ENCODE measurements around the gene TUBGCP2. TPM values are rescaled to one million over a fixed set of nuclear protein-coding genes. Genes with fewer than 3 reads are reported as not detected.
A peak's percentile ranks its signal among the peaks of the same experiment; 100 is the strongest.

The TUBGCP2 gene
- total RNA-seq, 2 donors from 2014 or later, result 47.8 to 55.8 TPM

- Mint-ChIP-seq H3K36me3 (ENCODE audit: low read depth) (no peaks in the 10 kb centered on the region), H3K4me3 (no peak overlapping the region), H3K27ac (no peak overlapping the region), H3K9me3 (no peaks in the 10 kb centered on the region), H3K4me1 (peaks cover 6% of the 10 kb centered on the region), H3K27me3 (peaks cover 19% of the 10 kb centered on the region)
- ATAC-seq (replicated peaks), result no peak
Measured at GRCh38 chr10:133349160-133349568, 40.5 kb upstream of the TUBGCP2 start.

GRCh38 chr10:133347710-133348517 is 39.2 kb upstream of the TUBGCP2 start:
- no peak overlapping the region for H3K4me3 Mint-ChIP-seq
- ATAC-seq (replicated peaks), result no peak
- H3K9me3 Mint-ChIP-seq, result no peaks in the 10 kb centered on the region
- H3K4me1 Mint-ChIP-seq, result peaks cover 6% of the 10 kb centered on the region
- no peak overlapping the region for H3K27ac Mint-ChIP-seq
- peaks cover 20% of the 10 kb centered on the region for H3K27me3 Mint-ChIP-seq
- no peaks in the 10 kb centered on the region for H3K36me3 Mint-ChIP-seq (ENCODE audit: low read depth)

- peaks cover 6% of the 10 kb centered on the region for H3K4me1 Mint-ChIP-seq
- no peaks in the 10 kb centered on the region for H3K36me3 Mint-ChIP-seq (ENCODE audit: low read depth)
- H3K27me3 Mint-ChIP-seq, result peaks cover 23% of the 10 kb centered on the region
- H3K4me3 Mint-ChIP-seq, result no peak overlapping the region
- no peak for ATAC-seq (replicated peaks)
- no peak overlapping the region for H3K27ac Mint-ChIP-seq
- H3K9me3 Mint-ChIP-seq, result no peaks in the 10 kb centered on the region
Measured at GRCh38 chr10:133346413-133346812, 37.7 kb upstream of the TUBGCP2 start.

GRCh38 chr10:133344236-133344635 is 35.6 kb upstream of the TUBGCP2 start:
- no peak for ATAC-seq (replicated peaks)
- Mint-ChIP-seq H3K4me3 (no peak overlapping the region), H3K36me3 (ENCODE audit: low read depth) (no peaks in the 10 kb centered on the region), H3K9me3 (no peaks in the 10 kb centered on the region), H3K27ac (no peak overlapping the region), H3K4me1 (peaks cover 4% of the 10 kb centered on the region), H3K27me3 (peaks cover 22% of the 10 kb centered on the region)

- Mint-ChIP-seq H3K4me3 (no peak overlapping the region), H3K36me3 (ENCODE audit: low read depth) (no peaks in the 10 kb centered on the region), H3K27ac (no peak overlapping the region), H3K4me1 (no peaks in the 10 kb centered on the region), H3K9me3 (no peaks in the 10 kb centered on the region), H3K27me3 (peaks cover 17% of the 10 kb centered on the region)
- ATAC-seq (replicated peaks), result no peak
Measured at GRCh38 chr10:133343558-133343957, 34.9 kb upstream of the TUBGCP2 start.

GRCh38 chr10:133342942-133343341 is 34.3 kb upstream of the TUBGCP2 start:
- Mint-ChIP-seq H3K27me3 (peaks cover 17% of the 10 kb centered on the region), H3K9me3 (no peaks in the 10 kb centered on the region), H3K4me1 (no peaks in the 10 kb centered on the region), H3K36me3 (ENCODE audit: low read depth) (no peaks in the 10 kb centered on the region), H3K27ac (no peak overlapping the region), H3K4me3 (no peak overlapping the region)
- no peak for ATAC-seq (replicated peaks)

- H3K9me3 Mint-ChIP-seq, result no peaks in the 10 kb centered on the region
- H3K36me3 Mint-ChIP-seq (ENCODE audit: low read depth), result no peaks in the 10 kb centered on the region
- H3K27ac Mint-ChIP-seq, result no peak overlapping the region
- no peak for ATAC-seq (replicated peaks)
- no peak overlapping the region for H3K4me3 Mint-ChIP-seq
- H3K27me3 Mint-ChIP-seq, result peaks cover 17% of the 10 kb centered on the region
- no peaks in the 10 kb centered on the region for H3K4me1 Mint-ChIP-seq
Measured at GRCh38 chr10:133341983-133342382, 33.3 kb upstream of the TUBGCP2 start.

- no peak overlapping the region for H3K4me3 Mint-ChIP-seq
- no peak overlapping the region for H3K27ac Mint-ChIP-seq
- no peaks in the 10 kb centered on the region for H3K9me3 Mint-ChIP-seq
- no peak for ATAC-seq (replicated peaks)
- H3K27me3 Mint-ChIP-seq, result peaks cover 8% of the 10 kb centered on the region
- no peaks in the 10 kb centered on the region for H3K4me1 Mint-ChIP-seq
- H3K36me3 Mint-ChIP-seq (ENCODE audit: low read depth), result no peaks in the 10 kb centered on the region
Measured at GRCh38 chr10:133339708-133340380, 31.2 kb upstream of the TUBGCP2 start.

- H3K9me3 Mint-ChIP-seq, result no peaks in the 10 kb centered on the region
- H3K27me3 Mint-ChIP-seq, result peaks cover 3% of the 10 kb centered on the region
- H3K36me3 Mint-ChIP-seq (ENCODE audit: low read depth), result no peaks in the 10 kb centered on the region
- H3K27ac Mint-ChIP-seq, result no peak overlapping the region
- H3K4me1 Mint-ChIP-seq, result no peaks in the 10 kb centered on the region
- no peak overlapping the region for H3K4me3 Mint-ChIP-seq
- no peak for ATAC-seq (replicated peaks)
Measured at GRCh38 chr10:133338080-133339071, 29.7 kb upstream of the TUBGCP2 start.

GRCh38 chr10:133337370-133337725 is 28.7 kb upstream of the TUBGCP2 start:
- no peak for ATAC-seq (replicated peaks)
- Mint-ChIP-seq H3K9me3 (no peaks in the 10 kb centered on the region), H3K36me3 (ENCODE audit: low read depth) (no peaks in the 10 kb centered on the region)

GRCh38 chr10:133336577-133337369 is 28.1 kb upstream of the TUBGCP2 start, which contains the start of gene CALY:
Gene CALY, minus strand, starts transcription at chr10:133336896. Its CDS starts 7,907 bp downstream, at chr10:133328989.
- H3K36me3 Mint-ChIP-seq (ENCODE audit: low read depth), result no peaks in the 10 kb centered on the region
- H3K4me1 Mint-ChIP-seq, result no peaks in the 10 kb centered on the region
- no peaks in the 10 kb centered on the region for H3K27me3 Mint-ChIP-seq
- H3K9me3 Mint-ChIP-seq, result no peaks in the 10 kb centered on the region
- peak within 1 kb of the TSS; percentile 67 for H3K4me3 Mint-ChIP-seq
- H3K27ac Mint-ChIP-seq, result no peak within 1 kb of the TSS
- ATAC-seq (replicated peaks), result peak; percentile 46

More at GRCh38 chr10:133337370-133337725, 28.7 kb upstream of the TUBGCP2 start:
- no peak overlapping the region for H3K4me3 Mint-ChIP-seq
- H3K4me1 Mint-ChIP-seq, result no peaks in the 10 kb centered on the region
- H3K27me3 Mint-ChIP-seq, result peaks cover 3% of the 10 kb centered on the region
- H3K27ac Mint-ChIP-seq, result no peak overlapping the region

- no peak overlapping the region for H3K27ac Mint-ChIP-seq
- H3K27me3 Mint-ChIP-seq, result no peaks in the 10 kb centered on the region
- H3K9me3 Mint-ChIP-seq, result no peaks in the 10 kb centered on the region
- H3K4me1 Mint-ChIP-seq, result no peaks in the 10 kb centered on the region
- no peak overlapping the region for H3K4me3 Mint-ChIP-seq
- peak; percentile 9 for ATAC-seq (replicated peaks)
- no peaks in the 10 kb centered on the region for H3K36me3 Mint-ChIP-seq (ENCODE audit: low read depth)
Measured at GRCh38 chr10:133336118-133336576, 27.5 kb upstream of the TUBGCP2 start.

GRCh38 chr10:133335246-133336117 is 26.8 kb upstream of the TUBGCP2 start:
- ATAC-seq (replicated peaks), result peak; percentile 36
- Mint-ChIP-seq H3K9me3 (no peaks in the 10 kb centered on the region), H3K27ac (no peak overlapping the region), H3K27me3 (no peaks in the 10 kb centered on the region), H3K4me1 (no peaks in the 10 kb centered on the region), H3K36me3 (ENCODE audit: low read depth) (no peaks in the 10 kb centered on the region), H3K4me3 (peak overlapping the region; percentile 67)
